Measurements from ENCODE around the gene FAM229A. TPM values are rescaled to one million over a fixed set of nuclear protein-coding genes. Genes with fewer than 3 reads are reported as not detected.

Gene FAM229A
- total RNA-seq, 1 donor from 2014 or later: 8.5 TPM

GRCh38 chr1:32333251-32333963 is 28.9 kb downstream of the FAM229A start:
- Mint-ChIP-seq H3K4me1 (ENCODE audit: unreplicated experiment) (peaks cover 34% of the 10 kb centered on the region), H3K27me3 (ENCODE audit: unreplicated experiment) (peaks cover 23% of the 10 kb centered on the region), H3K36me3 (ENCODE audit: low read depth, unreplicated experiment) (peaks cover 47% of the 10 kb centered on the region), H3K27ac (ENCODE audit: unreplicated experiment) (peak overlapping the region; percentile 86), H3K4me3 (ENCODE audit: unreplicated experiment) (peak overlapping the region; percentile 98), H3K9me3 (ENCODE audit: unreplicated experiment) (no peaks in the 10 kb centered on the region)
- TF ChIP-seq CTCF (IDR thresholded peaks at IDR 0.05; ENCODE audit: unreplicated experiment): no peak
- no peak for DNase-seq (ENCODE audit: low spot score)

GRCh38 chr1:32332290-32333079 is 29.8 kb downstream of the FAM229A start:
- no peak for TF ChIP-seq CTCF (IDR thresholded peaks at IDR 0.05; ENCODE audit: unreplicated experiment)
- DNase-seq (ENCODE audit: low spot score): no peak
- Mint-ChIP-seq H3K4me3 (ENCODE audit: unreplicated experiment) (peak overlapping the region; percentile 71), H3K9me3 (ENCODE audit: unreplicated experiment) (no peaks in the 10 kb centered on the region), H3K4me1 (ENCODE audit: unreplicated experiment) (peaks cover 27% of the 10 kb centered on the region), H3K27ac (ENCODE audit: unreplicated experiment) (peak overlapping the region; percentile 48), H3K36me3 (ENCODE audit: low read depth, unreplicated experiment) (peaks cover 50% of the 10 kb centered on the region), H3K27me3 (ENCODE audit: unreplicated experiment) (peaks cover 21% of the 10 kb centered on the region)

GRCh38 chr1:32331549-32331948 is 30.7 kb downstream of the FAM229A start:
- DNase-seq (ENCODE audit: low spot score): no peak
- H3K9me3 Mint-ChIP-seq (ENCODE audit: unreplicated experiment): no peaks in the 10 kb centered on the region
- no peak for TF ChIP-seq CTCF (IDR thresholded peaks at IDR 0.05; ENCODE audit: unreplicated experiment)
- peaks cover 51% of the 10 kb centered on the region for H3K36me3 Mint-ChIP-seq (ENCODE audit: low read depth, unreplicated experiment)
- peaks cover 16% of the 10 kb centered on the region for H3K27me3 Mint-ChIP-seq (ENCODE audit: unreplicated experiment)
- H3K4me1 Mint-ChIP-seq (ENCODE audit: unreplicated experiment): peaks cover 19% of the 10 kb centered on the region
- H3K4me3 Mint-ChIP-seq (ENCODE audit: unreplicated experiment): no peak overlapping the region
- peak overlapping the region; percentile 1 for H3K27ac Mint-ChIP-seq (ENCODE audit: unreplicated experiment)

GRCh38 chr1:32330558-32331151 is 31.6 kb downstream of the FAM229A start:
- peaks cover 15% of the 10 kb centered on the region for H3K27me3 Mint-ChIP-seq (ENCODE audit: unreplicated experiment)
- TF ChIP-seq CTCF (IDR thresholded peaks at IDR 0.05; ENCODE audit: unreplicated experiment): no peak
- no peaks in the 10 kb centered on the region for H3K9me3 Mint-ChIP-seq (ENCODE audit: unreplicated experiment)
- H3K4me3 Mint-ChIP-seq (ENCODE audit: unreplicated experiment): peak overlapping the region; percentile 3
- DNase-seq (ENCODE audit: low spot score): no peak
- H3K27ac Mint-ChIP-seq (ENCODE audit: unreplicated experiment): peak overlapping the region; percentile 44
- peaks cover 51% of the 10 kb centered on the region for H3K36me3 Mint-ChIP-seq (ENCODE audit: low read depth, unreplicated experiment)
- peaks cover 19% of the 10 kb centered on the region for H3K4me1 Mint-ChIP-seq (ENCODE audit: unreplicated experiment)

All from endothelial cell (in vitro differentiated cells).